HEK293 (cell line): ENCODE data around the gene DNMT1.

Source experiments
- CTCF ChIA-PET: fragments of 350-600 bp; formaldehyde crosslinking; extraction: SDS; loops from one replicate; lab custom pipeline; 2021; ENCODE audit warnings: antibody characterized with exemption; lab: Yijun Ruan, JAX
- POLR2A ChIA-PET: fragments of 300-600 bp; formaldehyde crosslinking; extraction: SDS; loops from one replicate; lab custom pipeline; 2020; ENCODE audit warnings: antibody characterized with exemption, inconsistent platforms; lab: Yijun Ruan, JAX
- H3K27ac ChIP-seq: fragments of 200-500 bp; sonication (Bioruptor generic); 2 replicates; pipeline ENCODE4 v1.5.1; 2014; ENCODE audit warnings: low read depth, low read length, control low read depth, inconsistent platforms; ENCODE audit errors: extremely low read depth
- H3K36me3 ChIP-seq, 2 experiments: fragments of 200-500 bp in 1 of 2; sonication (Bioruptor generic) in 1 of 2; 1 replicate in 1 of 2; 2 replicates in 1 of 2; pipeline ENCODE4 v1.5.1; 2014 to 2017; ENCODE audit warnings: inconsistent platforms in 2 of 2, low read length in 2 of 2; ENCODE audit not compliant: control insufficient read depth in 2 of 2, insufficient read depth in 1 of 2
- H3K4me1 ChIP-seq: fragments of 200-500 bp; sonication (Bioruptor generic); 2 replicates; pipeline ENCODE4 v1.5.1; 2014; ENCODE audit warnings: mild to moderate bottlenecking, low read length, inconsistent platforms; ENCODE audit not compliant: control insufficient read depth, insufficient read depth
- H3K4me3 ChIP-seq: 2 replicates; pipeline ENCODE4 v1.5.1; 2011; ENCODE audit warnings: low read depth, mild to moderate bottlenecking, control low read depth, low read length, moderate library complexity
- H3K9me3 ChIP-seq: fragments of 200-500 bp; sonication (Bioruptor generic); 2 replicates; pipeline ENCODE4 v1.5.1; 2014; ENCODE audit warnings: low read depth, low read length, inconsistent platforms; ENCODE audit not compliant: control insufficient read depth, insufficient read depth
- GLIS1 ChIP-seq: fragments of 450-650 bp; formaldehyde crosslinking; IDR thresholded peaks from 2 replicates; pipeline ENCODE4 v1.5.1; 2016; ENCODE audit warnings: missing biosample characterization, missing genetic modification characterization
- HOXA7 ChIP-seq: sonication (generic); formaldehyde crosslinking; IDR thresholded peaks from 2 replicates; pipeline ENCODE4 v1.8.1; 2022; ENCODE audit warnings: missing genetic modification reagents, borderline replicate concordance
- MZF1 ChIP-seq: fragments of 450-650 bp; formaldehyde crosslinking; IDR thresholded peaks from 2 replicates; pipeline ENCODE4 v1.5.1; 2017; ENCODE audit warnings: missing biosample characterization, missing genetic modification characterization, borderline replicate concordance
- PRDM1 ChIP-seq: fragments of 450-650 bp; formaldehyde crosslinking; IDR thresholded peaks from 2 replicates; pipeline ENCODE4; 2016; ENCODE audit warnings: missing biosample characterization, missing genetic modification characterization
- ZBTB7A ChIP-seq: fragments of 450-650 bp; formaldehyde crosslinking; IDR thresholded peaks from 2 replicates; pipeline ENCODE4 v1.5.1; 2016; ENCODE audit warnings: low read depth, missing biosample characterization, missing genetic modification characterization
- ZBTB8A ChIP-seq: fragments of 450-650 bp; formaldehyde crosslinking; IDR thresholded peaks from 2 replicates; pipeline ENCODE4 v1.5.1; 2016; ENCODE audit warnings: missing biosample characterization, missing genetic modification characterization
- ZNF324 ChIP-seq: fragments of 450-650 bp; formaldehyde crosslinking; IDR thresholded peaks from 2 replicates; pipeline ENCODE4 v1.5.1; 2016; ENCODE audit warnings: missing biosample characterization, missing genetic modification characterization
- ZNF529 ChIP-seq: fragments of 450-650 bp; formaldehyde crosslinking; IDR thresholded peaks from 2 replicates; pipeline ENCODE4 v1.5.1; 2017; ENCODE audit warnings: missing genetic modification characterization, missing biosample characterization; ENCODE audit not compliant: insufficient replicate concordance
- ZNF654 ChIP-seq: fragments of 450-650 bp; formaldehyde crosslinking; IDR thresholded peaks from 2 replicates; pipeline ENCODE4 v1.5.1; 2016; ENCODE audit warnings: low read depth, missing biosample characterization, missing genetic modification characterization
- ZNF670 ChIP-seq: fragments of 450-650 bp; formaldehyde crosslinking; IDR thresholded peaks from 2 replicates; pipeline ENCODE4 v1.5.1; 2016; ENCODE audit warnings: missing biosample characterization, missing genetic modification characterization, low read depth
- ZNF776 ChIP-seq: fragments of 450-650 bp; formaldehyde crosslinking; IDR thresholded peaks from 2 replicates; pipeline ENCODE4 v1.5.0; 2017; ENCODE audit warnings: missing biosample characterization, missing genetic modification characterization, borderline replicate concordance
- TF ChIP-seq, protein P1 (sequence below): fragments of 450-650 bp; formaldehyde crosslinking; IDR thresholded peaks from 2 replicates; pipeline ENCODE4; 2016; ENCODE audit warnings: missing biosample characterization, missing genetic modification characterization
- TF ChIP-seq, protein P2 (sequence below): fragments of 450-650 bp; formaldehyde crosslinking; IDR thresholded peaks from 2 replicates; pipeline ENCODE4 v1.5.1; 2016; ENCODE audit warnings: missing biosample characterization, missing genetic modification characterization
- TF ChIP-seq, protein P3 (sequence below): fragments of 450-650 bp; formaldehyde crosslinking; IDR thresholded peaks from 2 replicates; pipeline ENCODE4 v1.5.1; 2016; ENCODE audit warnings: missing biosample characterization, missing genetic modification characterization
- TF ChIP-seq, protein P4 (sequence below): sonication (generic); formaldehyde crosslinking; IDR thresholded peaks from 2 replicates; pipeline ENCODE4 v1.8.1; 2022; ENCODE audit warnings: mild to moderate bottlenecking, moderate library complexity, missing genetic modification reagents
- TF ChIP-seq, protein P5 (sequence below): fragments of 450-650 bp; formaldehyde crosslinking; IDR thresholded peaks from 2 replicates; pipeline ENCODE4 v1.5.1; 2016; ENCODE audit warnings: missing biosample characterization, missing genetic modification characterization

The DNMT1 gene

DNA sequence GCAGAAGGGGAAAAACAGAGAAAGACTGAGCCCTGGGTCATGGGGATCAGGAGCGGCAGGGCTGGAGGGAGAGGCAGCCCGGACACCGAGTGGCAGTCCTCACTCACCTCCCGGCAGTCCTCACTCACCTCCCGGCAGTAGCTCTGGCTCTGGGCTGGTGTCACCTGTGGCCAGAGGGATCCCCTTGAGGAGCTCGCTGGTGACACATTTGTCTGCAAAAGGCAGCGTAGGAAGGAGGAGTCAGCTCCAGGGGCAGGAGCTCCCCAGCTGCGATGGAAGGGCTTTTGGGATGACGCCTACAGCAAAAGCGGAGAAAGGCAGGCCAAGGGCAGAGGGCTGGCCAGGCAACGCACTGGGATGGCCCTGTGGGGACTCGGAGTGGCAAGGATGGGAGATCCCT is 75.8 kb downstream of the DNMT1 start (continued):
- TF ChIP-seq, protein P1, sequence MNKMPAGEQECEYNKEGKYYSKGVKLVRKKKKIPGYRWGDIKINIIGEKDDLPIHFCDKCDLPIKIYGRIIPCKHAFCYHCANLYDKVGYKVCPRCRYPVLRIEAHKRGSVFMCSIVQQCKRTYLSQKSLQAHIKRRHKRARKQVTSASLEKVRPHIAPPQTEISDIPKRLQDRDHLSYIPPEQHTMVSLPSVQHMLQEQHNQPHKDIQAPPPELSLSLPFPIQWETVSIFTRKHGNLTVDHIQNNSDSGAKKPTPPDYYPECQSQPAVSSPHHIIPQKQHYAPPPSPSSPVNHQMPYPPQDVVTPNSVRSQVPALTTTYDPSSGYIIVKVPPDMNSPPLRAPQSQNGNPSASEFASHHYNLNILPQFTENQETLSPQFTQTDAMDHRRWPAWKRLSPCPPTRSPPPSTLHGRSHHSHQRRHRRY, result no peak
- TF ChIP-seq ZNF776 (tag by site-specific recombination) (no peak), HOXA7 (CRISPR knock-in tag) (no peak), ZNF654 (tag by site-specific recombination) (no peak), MZF1 (tag by site-specific recombination) (no peak), ZNF670 (no peak), GLIS1 (tag by site-specific recombination) (peak; percentile 71), ZBTB8A (no peak), ZNF324 (tag by site-specific recombination) (no peak), ZNF529 (tag by site-specific recombination) (no peak), ZBTB7A (tag by site-specific recombination) (no peak)
- TF ChIP-seq, protein P2, sequence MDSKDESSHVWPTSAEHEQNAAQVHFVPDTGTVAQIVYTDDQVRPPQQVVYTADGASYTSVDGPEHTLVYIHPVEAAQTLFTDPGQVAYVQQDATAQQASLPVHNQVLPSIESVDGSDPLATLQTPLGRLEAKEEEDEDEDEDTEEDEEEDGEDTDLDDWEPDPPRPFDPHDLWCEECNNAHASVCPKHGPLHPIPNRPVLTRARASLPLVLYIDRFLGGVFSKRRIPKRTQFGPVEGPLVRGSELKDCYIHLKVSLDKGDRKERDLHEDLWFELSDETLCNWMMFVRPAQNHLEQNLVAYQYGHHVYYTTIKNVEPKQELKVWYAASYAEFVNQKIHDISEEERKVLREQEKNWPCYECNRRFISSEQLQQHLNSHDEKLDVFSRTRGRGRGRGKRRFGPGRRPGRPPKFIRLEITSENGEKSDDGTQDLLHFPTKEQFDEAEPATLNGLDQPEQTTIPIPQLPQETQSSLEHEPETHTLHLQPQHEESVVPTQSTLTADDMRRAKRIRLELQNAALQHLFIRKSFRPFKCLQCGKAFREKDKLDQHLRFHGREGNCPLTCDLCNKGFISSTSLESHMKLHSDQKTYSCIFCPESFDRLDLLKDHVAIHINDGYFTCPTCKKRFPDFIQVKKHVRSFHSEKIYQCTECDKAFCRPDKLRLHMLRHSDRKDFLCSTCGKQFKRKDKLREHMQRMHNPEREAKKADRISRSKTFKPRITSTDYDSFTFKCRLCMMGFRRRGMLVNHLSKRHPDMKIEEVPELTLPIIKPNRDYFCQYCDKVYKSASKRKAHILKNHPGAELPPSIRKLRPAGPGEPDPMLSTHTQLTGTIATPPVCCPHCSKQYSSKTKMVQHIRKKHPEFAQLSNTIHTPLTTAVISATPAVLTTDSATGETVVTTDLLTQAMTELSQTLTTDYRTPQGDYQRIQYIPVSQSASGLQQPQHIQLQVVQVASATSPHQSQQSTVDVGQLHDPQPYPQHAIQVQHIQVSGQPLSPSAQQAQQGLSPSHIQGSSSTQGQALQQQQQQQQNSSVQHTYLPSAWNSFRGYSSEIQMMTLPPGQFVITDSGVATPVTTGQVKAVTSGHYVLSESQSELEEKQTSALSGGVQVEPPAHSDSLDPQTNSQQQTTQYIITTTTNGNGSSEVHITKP (tag by site-specific recombination), result no peak
- TF ChIP-seq, protein P3, sequence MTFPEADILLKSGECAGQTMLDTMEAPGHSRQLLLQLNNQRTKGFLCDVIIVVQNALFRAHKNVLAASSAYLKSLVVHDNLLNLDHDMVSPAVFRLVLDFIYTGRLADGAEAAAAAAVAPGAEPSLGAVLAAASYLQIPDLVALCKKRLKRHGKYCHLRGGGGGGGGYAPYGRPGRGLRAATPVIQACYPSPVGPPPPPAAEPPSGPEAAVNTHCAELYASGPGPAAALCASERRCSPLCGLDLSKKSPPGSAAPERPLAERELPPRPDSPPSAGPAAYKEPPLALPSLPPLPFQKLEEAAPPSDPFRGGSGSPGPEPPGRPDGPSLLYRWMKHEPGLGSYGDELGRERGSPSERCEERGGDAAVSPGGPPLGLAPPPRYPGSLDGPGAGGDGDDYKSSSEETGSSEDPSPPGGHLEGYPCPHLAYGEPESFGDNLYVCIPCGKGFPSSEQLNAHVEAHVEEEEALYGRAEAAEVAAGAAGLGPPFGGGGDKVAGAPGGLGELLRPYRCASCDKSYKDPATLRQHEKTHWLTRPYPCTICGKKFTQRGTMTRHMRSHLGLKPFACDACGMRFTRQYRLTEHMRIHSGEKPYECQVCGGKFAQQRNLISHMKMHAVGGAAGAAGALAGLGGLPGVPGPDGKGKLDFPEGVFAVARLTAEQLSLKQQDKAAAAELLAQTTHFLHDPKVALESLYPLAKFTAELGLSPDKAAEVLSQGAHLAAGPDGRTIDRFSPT (tag by site-specific recombination), result no peak
- TF ChIP-seq, protein P4, sequence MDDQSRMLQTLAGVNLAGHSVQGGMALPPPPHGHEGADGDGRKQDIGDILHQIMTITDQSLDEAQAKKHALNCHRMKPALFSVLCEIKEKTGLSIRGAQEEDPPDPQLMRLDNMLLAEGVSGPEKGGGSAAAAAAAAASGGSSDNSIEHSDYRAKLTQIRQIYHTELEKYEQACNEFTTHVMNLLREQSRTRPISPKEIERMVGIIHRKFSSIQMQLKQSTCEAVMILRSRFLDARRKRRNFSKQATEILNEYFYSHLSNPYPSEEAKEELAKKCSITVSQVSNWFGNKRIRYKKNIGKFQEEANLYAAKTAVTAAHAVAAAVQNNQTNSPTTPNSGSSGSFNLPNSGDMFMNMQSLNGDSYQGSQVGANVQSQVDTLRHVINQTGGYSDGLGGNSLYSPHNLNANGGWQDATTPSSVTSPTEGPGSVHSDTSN, result no peak

DNA sequence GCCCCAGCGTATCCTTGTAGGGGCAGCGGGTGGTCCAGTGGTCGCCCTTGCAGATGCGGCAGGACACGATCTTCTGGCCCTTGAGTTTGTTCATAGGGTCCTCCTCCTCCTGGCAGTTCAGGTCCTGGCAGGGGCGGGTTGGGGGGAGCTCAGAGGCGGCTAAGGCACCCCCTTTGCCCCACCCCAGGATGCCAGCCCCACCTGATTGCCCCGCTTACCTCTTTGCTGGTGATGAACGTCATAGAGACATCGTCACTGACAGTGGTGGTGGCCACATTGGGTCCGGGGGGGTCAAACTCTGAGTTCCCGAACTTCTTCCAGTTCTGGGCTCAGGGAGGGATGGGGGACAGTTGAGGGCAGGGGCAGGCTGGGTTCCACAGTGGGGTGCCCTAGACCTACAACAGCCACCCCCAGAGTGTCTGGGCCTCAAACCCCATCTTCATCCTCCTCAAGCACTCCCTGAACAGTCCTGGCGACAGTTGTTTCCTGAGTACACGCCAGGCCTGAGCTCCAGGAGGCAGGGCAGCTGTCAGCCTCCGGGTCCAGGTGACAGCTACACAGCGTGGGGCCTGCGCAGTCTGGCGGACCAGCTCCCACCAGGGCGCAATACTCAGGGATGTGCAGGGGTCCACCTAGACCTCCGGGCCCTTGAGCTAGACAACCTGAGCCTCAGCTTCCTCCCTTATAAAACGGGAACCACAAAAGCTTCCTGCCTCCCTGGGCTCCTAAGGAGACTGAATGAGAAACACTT is 77.7 kb downstream of the DNMT1 start:
- ChIA-PET POLR2A (interaction anchor here (0.5 to 3.2 kb wide), 3 partner anchors 9 to 52 kb away, joined by 3 to 25 read pairs (median 5); partner anchors contain the start of gene PPAN), CTCF (interaction anchor here (0.6 to 1.6 kb wide), 5 partner anchors 18 to 296 kb away, joined by 3 to 11 read pairs (median 4); no protein-coding TSS in a partner anchor)
- Histone ChIP-seq H3K36me3 (peaks cover 11 to 62% of the 10 kb centered on the region in 2 experiments), H3K9me3 (no peaks in the 10 kb centered on the region), H3K27ac (no peak overlapping the region), H3K4me3 (no peak overlapping the region), H3K4me1 (no peaks in the 10 kb centered on the region)
- TF ChIP-seq PRDM1 (tag by site-specific recombination) (no peak), ZNF529 (tag by site-specific recombination) (no peak)
- TF ChIP-seq, protein P5, sequence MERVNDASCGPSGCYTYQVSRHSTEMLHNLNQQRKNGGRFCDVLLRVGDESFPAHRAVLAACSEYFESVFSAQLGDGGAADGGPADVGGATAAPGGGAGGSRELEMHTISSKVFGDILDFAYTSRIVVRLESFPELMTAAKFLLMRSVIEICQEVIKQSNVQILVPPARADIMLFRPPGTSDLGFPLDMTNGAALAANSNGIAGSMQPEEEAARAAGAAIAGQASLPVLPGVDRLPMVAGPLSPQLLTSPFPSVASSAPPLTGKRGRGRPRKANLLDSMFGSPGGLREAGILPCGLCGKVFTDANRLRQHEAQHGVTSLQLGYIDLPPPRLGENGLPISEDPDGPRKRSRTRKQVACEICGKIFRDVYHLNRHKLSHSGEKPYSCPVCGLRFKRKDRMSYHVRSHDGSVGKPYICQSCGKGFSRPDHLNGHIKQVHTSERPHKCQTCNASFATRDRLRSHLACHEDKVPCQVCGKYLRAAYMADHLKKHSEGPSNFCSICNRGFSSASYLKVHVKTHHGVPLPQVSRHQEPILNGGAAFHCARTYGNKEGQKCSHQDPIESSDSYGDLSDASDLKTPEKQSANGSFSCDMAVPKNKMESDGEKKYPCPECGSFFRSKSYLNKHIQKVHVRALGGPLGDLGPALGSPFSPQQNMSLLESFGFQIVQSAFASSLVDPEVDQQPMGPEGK (tag by site-specific recombination), result 0 out of 2 replicates have a peak, but pooled peaks have one; percentile 24
